T47D (cell line): Measurements from ENCODE around the gene PSENEN.
A peak's percentile ranks its signal among the peaks of the same experiment; 100 is the strongest.
"Not testable (repeated sequence)": the region's sequence is repeated elsewhere in the genome, so short reads cannot be mapped to it uniquely, and the experiment has no call there.

Experiments
- DNase-seq, 2 experiments: peaks; one replicate each; pipeline versions ENCODE4 v3.0.0 to v3.0.0-alpha.2; 2011 to 2012; ENCODE audit warnings: low read depth in 1 of 2, low spot score in 1 of 2
- JUND ChIP-seq: IDR thresholded peaks from 2 replicates; pipeline ENCODE4 v1.6.1; 2012; ENCODE audit warnings: low read depth
- in situ Hi-C: cut with HindIII; loops from 2 replicates; pipeline ENCODE4 v1.10.0; 2016; ENCODE audit warnings: low sequenced_read_pairs, low pct_unique_long_range_greater_than_20kb

PSENEN gene

DNA sequence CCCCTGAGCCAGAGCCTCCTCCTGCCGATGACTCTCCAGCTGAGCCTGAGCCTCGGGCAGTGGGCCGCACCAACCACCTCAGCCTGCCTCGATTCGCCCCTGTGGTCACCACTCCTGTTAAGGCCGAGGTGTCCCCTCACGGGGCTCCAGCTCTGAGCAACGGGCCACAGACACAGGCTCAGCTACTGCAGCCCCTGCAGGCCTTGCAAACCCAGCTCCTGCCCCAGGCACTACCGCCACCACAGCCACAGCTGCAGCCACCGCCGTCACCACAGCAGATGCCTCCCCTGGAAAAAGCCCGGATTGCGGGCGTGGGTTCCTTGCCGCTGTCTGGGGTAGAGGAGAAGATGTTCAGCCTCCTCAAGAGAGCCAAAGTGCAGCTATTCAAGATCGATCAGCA is 24.1 kb upstream of the PSENEN start:
- in situ Hi-C loops = no loop called here

DNA sequence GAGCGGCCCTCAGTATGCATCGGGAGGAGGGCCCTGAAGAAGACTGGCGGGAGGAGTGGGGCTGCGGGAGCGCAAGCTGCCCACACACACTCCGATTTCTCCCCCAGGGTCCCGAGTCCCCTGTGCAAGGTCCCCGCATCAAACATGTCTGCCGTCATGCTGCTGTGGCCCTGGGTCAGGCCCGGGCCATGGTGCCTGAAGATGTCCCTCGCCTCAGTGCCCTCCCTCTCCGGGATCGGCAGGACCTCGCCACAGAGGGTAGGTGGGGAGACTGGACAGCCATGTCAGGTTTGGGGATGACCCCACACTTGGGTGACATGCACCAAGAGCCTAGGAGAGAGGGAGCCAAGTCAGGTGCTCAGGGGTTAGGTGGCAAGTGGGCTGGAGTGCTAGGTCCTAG is 23.0 kb upstream of the PSENEN start:
- no peak for DNase-seq
- in situ Hi-C loops = no loop called here
- TF ChIP-seq JUND = no peak

More for the DNA sequence above, 24.1 kb upstream of the PSENEN start:
- no peak for DNase-seq
- no peak for TF ChIP-seq JUND

DNA sequence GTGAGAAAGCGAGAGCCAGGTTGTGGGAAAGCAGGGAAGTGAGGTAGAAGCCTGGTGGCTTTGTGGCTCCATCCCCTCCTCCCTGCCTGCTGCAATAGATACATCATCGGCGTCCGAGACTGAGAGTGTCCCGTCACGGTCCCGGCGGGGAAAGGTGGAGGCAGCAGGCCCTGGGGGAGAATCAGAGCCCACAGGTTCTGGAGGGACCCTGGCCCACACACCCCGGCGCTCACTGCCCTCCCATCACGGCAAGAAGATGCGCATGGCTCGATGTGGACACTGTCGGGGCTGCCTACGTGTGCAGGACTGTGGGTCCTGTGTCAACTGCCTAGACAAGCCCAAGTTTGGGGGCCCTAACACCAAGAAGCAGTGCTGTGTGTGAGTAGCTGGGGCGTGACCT is 22.6 kb upstream of the PSENEN start:
- TF ChIP-seq JUND = no peak
- in situ Hi-C loops = no loop called here
- DNase-seq = no peak

DNA sequence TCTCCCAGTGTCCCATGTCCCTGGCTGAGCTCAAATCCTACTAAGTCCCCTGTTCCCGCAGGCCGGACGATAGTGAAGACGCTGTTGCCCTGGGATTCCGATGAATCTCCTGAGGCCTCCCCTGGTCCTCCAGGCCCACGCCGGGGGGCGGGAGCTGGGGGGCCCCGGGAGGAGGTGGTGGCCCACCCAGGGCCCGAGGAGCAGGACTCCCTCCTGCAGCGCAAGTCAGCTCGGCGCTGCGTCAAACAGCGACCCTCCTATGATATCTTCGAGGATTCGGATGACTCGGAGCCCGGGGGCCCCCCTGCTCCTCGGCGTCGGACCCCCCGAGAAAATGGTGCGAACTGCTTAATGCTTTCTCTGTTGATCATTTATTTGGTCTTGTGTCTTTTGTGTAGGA is 21.8 kb upstream of the PSENEN start:
- in situ Hi-C loops = no loop called here
- DNase-seq = no peak
- no peak for TF ChIP-seq JUND

DNA sequence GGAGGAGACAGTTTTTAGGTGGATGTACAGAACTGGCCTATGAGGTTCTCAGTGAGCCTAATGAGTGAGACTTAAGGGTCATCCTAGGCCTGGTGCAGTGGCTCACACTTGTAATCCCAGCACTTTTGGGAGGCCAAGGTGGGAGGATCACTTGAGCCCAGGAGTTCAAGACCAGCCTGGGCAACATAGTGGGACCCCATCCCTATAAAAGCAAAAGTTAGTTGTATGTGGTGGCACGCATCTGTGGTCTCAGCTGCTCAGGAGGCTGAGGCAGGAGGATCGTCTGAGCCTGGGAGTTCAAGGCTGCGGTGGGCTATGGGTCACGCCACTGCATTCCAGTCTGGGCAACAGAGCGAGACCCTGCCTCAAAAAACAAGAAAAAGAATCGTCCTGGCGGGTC is 21.3 kb upstream of the PSENEN start:
- in situ Hi-C loops, DNase-seq: not testable (repeated sequence)

DNA sequence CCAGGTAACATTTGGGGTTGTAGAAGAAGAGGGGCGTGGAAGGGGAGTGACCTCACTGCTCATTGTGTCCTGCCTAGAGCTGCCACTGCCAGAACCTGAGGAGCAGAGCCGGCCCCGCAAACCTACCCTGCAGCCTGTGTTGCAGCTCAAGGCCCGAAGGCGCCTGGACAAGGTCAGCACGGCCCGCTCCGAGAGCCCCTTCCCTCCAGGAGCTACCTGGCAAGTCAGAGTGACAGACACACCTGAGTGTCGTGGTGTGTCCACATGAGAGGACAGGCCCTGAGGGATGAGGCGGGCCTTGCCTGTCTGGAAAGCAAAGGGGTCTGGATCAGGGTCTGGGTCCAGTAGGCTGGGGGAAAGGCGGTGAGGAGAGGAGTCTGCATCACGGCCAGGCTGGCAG is 20.9 kb upstream of the PSENEN start:
- no peak for TF ChIP-seq JUND
- in situ Hi-C loops = no loop called here
- DNase-seq = no peak

DNA sequence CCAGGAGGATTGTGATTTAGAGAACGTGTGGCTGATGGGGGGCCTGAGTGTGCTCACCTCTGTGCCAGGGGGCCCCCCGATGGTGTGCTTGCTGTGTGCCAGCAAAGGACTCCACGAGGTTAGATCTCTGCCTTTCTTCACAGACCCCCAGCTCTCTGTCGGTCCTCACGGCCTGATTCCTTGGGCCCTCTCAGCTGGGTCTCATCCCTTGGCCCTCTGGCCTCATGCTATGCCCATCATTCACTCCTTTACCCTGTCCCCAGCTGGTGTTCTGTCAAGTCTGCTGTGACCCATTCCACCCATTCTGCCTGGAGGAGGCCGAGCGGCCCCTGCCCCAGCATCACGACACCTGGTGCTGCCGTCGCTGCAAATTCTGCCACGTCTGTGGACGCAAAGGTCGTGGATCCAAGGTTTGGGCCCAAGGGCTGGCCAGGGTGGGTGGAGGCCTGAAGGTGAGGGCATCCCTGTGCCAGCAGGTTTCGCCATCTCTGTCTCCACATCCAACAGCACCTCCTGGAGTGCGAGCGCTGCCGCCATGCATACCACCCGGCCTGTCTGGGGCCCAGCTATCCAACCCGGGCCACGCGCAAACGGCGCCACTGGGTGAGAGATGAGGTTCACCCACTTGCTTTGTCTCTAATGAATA is 20.1 kb upstream of the PSENEN start:
- DNase-seq = no peak
- in situ Hi-C loops = no loop called here
- TF ChIP-seq JUND = no peak

DNA sequence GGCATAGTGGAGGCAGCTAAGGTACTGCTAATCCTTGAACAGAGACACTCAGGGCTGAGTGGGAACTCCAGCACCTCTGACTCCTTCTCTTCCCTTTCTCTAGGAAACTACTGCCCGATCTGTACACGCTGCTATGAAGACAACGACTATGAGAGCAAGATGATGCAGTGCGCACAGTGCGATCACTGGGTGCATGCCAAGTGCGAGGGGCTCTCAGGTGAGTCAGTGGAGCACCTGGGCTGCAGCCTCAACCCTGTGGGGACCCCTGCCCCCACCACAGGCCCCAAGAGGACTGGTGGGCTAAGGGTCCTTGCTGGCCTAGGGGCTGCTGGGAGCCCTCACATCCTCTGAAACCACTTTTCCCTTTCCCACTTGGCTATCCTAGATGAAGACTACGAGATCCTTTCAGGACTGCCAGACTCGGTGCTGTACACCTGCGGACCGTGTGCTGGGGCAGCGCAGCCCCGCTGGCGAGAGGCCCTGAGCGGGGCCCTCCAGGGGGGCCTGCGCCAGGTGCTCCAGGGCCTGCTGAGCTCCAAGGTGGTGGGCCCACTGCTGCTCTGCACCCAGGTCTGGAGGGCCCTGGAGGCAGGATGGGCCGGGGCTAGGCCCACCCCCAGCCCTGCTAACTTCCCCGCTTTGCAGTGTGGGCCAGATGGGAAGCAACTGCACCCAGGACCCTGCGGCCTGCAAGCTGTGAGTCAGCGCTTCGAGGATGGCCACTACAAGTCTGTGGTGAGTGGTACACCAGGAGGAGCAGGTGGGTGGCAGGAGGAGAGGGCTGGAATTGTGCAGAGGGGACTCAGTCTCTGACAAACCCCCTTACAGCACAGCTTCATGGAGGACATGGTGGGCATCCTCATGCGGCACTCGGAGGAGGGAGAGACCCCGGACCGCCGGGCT is 18.1 kb upstream of the PSENEN start:
- in situ Hi-C loops = no loop called here
- DNase-seq = no peak
- TF ChIP-seq JUND = no peak

DNA sequence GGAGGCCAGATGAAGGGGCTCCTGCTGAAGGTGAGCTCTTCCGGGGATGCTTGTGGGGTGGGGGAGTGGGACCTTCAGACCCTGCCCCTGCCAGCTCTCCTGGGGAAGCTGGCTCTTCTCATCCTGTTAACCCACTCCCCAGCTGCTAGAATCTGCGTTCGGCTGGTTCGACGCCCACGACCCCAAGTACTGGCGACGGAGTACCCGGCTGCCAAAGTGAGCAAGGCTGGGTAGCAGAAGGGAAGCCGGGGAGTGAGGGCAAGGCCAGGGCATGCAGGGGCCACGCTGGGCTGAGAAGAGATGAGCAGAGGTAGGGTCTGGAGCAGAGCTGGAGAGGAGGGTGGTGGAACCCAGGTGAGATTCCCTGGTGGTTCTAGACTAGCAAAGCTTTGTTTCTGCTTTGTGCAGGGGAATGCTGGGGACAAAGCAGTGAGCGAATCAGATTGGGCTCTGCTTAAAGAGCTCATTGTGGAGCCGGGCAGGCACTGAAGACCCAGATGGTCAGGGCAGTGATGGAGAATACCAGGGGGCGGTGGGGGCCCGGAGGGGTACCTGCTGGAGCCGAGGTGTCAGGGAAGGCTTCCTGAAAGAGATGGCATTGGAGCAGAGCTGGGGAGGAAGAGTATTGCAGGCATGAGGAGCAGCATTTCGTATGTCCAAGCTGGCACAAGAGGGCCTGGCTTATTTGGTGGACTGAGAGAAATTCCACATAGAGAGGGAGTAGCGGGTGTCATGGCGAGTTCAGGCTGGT is 17.3 kb upstream of the PSENEN start:
- TF ChIP-seq JUND = no peak
- DNase-seq = no peak
- in situ Hi-C loops = no loop called here

DNA sequence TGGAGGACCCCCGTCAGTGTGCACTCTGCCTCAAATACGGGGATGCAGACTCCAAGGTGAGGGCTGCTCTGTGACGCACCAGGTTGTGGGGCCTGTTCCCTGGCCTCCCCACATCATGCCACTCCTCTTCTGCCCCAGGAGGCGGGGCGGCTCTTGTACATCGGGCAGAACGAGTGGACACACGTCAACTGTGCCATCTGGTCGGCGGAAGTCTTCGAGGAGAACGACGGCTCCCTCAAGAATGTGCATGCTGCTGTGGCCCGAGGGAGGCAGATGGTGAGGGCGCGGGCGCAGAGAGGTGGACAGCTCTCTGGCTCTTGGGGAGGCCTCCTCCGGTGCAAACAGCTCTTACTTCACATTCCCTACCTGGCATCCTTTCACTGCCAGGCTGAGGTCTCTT is 16.4 kb upstream of the PSENEN start:
- in situ Hi-C loops = no loop called here
- no peak for TF ChIP-seq JUND
- no peak for DNase-seq

DNA sequence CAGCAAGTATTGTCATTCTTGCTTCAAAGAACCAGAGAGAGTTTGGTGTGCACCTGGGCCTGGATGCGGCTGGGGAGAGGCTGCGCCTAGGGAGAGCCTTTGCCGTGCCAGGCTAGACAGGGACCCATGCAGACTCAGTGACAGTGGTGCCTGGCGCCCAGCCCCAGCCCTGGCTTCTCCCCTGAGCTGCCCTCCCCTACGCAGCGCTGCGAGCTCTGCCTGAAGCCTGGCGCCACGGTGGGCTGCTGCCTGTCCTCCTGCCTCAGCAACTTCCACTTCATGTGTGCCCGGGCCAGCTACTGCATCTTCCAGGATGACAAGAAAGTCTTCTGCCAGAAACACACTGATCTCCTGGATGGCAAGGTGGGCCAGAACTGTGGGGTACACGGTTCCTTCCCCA is 15.7 kb upstream of the PSENEN start:
- no peak for TF ChIP-seq JUND
- DNase-seq = no peak
- in situ Hi-C loops = no loop called here

DNA sequence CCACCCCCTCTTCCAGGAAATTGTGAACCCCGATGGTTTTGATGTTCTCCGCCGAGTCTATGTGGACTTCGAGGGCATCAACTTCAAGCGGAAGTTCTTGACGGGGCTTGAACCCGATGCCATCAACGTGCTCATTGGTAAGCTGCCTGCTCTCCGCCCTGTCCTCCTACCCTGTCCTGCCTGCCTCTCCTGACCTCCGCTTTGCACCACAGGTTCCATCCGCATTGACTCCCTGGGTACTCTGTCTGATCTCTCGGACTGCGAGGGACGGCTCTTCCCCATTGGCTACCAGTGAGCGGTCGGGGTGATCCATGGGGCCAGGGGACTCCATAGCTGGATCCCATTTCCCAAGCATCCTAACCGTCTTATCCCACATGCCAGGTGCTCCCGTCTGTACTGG is 15.1 kb upstream of the PSENEN start:
- no peak for DNase-seq
- no peak for TF ChIP-seq JUND
- in situ Hi-C loops = no loop called here

DNA sequence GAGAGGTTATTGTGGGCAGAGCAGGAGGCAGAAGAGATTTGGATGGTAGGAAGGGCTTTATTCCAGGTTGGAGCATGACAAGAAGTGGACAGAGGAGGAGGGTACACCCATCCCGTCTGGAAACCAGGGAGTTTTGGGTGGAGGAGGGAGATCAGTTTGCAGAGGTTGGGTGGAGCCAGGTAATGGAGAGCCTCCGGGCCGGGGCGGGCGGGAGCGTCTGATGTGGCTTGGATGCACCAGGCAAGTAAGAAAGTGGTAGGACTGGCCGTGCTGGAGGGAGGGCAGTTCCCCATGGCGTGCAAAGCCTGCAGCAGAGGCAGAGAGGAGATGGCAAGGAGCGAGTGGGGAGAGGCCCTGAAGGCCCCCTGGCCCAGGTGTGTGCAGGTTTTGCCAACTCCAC is 14.1 kb upstream of the PSENEN start:
- in situ Hi-C loops = no loop called here
- peak in 1 of 2 experiments; percentile 87 for DNase-seq
- TF ChIP-seq JUND = no peak
